Stimulated activated naive CD4-positive, alpha-beta T cell treated with Interleukin-2 at 50 U/mL for 16 hours (primary cell): ENCODE measurements around the gene PPM1F.
"Not testable (repeated sequence)": the region's sequence is repeated elsewhere in the genome, so short reads cannot be mapped to it uniquely, and the experiment has no call there.

Source experiments
- DNase-seq: peaks from one replicate; lab custom pipeline; 2025; lab: John Stamatoyannopoulos, UW

Gene PPM1F

DNA sequence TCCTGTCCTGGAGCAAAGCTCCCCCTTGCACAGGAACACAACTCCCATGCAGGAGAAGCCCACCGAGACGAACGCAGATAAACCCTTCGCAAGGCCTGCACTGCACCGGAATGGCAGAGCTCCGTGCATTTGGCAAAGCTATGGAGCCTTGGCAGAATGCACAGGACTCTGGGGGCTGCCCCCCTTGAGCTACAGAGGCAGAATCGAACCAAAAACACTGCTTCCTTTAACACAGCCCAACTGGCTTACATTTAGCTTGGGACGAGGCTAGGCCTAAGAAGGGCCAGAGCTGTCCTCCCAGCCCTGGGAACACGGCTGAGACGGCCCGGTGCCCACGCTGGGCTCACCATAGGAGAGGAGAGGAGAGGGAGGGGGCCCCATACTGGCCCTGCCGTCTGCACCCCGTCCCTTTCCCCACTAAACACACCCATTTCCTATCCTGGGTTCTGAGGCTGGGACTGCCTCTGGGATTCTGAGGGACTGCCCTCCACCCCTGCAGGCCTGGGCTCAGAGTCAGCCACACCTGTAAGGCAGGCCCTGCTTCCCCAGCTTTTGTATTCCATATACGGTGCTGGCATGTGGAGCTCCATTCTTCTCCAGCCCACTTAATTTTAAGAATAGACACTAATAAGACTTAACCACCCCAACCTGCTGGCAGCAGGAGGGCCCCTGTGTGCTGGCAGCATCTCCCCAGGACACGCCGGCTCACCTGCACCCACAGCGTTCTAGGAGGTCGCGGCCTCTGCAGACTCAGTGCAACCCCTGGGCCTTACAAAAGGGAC lies 32.9 kb downstream of the PPM1F start:
- DNase-seq = no peak

GRCh38 chr22:21918466-21919185 lies 34.0 kb downstream of the PPM1F start:
- no peak for DNase-seq

GRCh38 chr22:21917959-21918261 lies 34.7 kb downstream of the PPM1F start:
- DNase-seq = no peak

DNA sequence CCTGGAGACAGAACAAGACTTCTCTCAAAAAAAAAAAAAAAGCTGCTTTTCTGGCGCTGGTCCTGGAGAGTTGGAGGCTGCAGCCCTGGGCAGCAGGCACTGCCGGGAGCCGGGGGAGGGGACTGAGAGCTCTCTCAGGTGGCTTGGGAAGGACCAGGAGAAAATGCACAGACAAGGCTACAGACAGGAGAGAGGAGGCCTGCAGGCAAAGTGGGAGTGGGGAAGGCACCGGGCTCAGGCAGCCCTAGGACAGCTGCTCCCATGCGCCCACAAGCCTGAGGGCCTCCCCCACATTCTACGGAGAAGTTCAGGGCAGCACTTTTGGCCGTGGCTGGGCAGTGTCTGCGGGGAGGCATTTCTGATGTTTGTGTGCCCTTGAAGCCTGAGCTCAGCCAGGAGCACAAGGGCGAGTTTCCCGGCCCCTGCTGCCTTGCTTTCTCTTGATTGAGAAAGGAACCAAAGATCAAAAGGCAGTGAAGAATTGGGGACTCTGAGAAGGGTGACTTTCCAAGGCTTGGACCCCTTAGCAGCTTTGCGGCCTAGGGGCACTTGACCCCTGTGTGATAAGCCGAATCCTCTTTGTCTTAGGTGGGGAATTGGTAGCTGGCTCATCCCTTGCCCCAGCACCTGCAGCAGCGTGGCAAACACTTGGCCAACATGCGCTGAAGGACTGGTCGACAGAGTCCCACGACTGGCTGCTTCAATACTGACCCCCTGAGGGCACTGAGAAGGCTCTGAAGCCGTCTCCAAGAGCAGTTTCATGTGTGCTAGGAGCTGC lies 35.3 kb downstream of the PPM1F start:
- no peak for DNase-seq

DNA sequence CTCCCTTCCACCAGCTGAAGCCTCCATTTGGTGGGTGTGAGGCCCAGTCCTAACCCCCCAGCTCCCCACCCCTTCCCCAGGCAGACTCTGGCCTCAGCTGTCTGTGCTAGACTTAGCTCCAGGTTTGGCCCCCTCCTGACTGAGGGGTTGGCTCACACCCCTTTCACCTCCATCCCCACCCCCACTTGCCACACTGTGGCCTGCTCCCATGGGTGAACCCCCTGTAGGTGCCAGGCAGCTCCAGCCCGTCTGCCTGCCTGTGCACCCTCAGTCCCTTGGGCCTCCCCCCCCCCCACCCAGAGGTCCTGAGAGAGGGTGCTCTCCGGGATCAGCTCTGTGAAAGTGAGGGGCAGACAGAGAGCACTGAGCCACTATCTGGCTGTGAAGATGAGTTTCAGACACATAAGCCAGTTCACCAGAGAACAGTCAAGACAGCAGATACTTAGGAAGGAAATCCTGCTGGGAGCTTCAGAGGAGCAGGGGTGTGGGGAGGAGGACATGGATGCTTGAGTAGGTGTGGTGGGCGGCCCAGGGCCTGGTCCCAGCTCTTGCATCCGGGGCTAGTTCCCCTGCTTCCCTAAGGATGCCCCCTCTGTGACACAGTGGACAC lies 36.2 kb downstream of the PPM1F start:
- DNase-seq = no peak

- DNase-seq = no peak
Measured at GRCh38 chr22:21915624-21916308, 36.9 kb downstream of the PPM1F start.

DNA sequence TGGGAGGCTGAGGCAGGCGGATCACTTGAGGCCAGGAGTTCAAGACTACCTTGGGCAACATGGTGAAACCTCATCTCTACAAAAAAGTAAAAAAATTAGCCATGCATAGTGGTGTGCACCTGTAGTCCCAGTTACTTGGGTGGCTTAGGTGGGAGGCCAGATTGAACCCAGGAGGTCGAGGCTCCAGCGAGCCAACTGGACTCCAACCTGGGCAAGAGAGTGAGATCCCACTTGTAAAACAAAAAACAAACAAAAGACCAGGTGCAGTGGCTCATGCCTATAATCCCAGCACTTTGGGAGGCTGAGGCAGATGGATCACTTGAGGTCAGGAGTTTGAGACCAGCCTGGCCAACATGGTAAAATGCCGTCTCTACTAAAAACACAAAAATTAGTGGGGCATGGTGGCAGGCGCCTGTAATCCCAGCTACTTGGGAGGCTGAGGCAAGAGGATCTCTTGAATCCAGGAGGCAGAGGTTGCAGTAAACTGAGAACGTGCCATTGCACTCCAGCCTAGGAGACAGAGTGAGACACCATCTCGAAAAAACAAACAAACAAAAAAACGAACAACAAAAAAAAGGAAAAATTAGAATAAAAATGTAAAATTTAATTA lies 38.5 kb downstream of the PPM1F start:
- not testable (repeated sequence) for DNase-seq

DNA sequence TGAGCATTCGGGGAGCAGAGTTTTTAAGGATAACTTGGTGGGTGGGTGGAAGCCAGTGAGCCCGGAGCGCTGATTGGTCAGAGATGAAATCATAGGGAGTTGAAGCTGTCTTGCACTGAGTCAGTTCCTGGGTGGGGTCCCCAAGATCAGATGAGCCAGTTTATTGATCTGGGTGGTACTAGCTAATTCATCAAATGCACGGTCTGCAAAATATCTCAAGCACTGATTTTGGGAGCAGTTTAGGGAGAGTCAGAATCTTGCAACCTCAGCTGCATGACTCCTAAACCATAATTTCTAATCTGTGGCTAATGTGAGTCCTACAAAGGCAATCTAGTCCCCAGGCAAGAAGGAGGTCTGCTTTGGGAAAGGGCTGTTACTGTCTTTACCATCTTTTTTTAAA lies 42.3 kb downstream of the PPM1F start:
- DNase-seq = not testable (repeated sequence)

GRCh38 chr22:21909871-21910270 lies 42.8 kb downstream of the PPM1F start:
- no peak for DNase-seq

- DNase-seq = no peak
Measured at GRCh38 chr22:21907638-21908522, 44.8 kb downstream of the PPM1F start.

GRCh38 chr22:21905234-21905633 lies 47.4 kb downstream of the PPM1F start:
- DNase-seq = not testable (repeated sequence)

GRCh38 chr22:21904250-21904789 lies 48.3 kb downstream of the PPM1F start:
- no peak for DNase-seq

DNA sequence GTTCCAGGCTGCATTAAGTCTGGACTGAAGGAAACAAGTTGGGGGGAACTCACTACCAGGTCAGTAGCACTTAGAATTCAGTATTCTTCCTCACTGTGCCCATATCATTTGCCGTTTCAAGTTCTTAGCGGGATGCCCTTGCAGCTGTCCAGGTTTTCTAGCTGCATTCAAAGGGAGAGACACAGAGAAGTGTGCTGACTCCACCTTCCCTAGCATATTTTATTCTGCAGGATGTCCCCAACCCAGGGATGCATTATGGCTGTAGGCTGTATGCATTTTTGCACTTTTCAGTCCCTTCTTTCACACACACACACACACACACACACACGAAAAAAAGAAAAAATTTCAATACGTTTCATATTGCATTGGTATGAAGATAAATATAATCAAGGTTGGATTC lies 49.4 kb downstream of the PPM1F start:
- DNase-seq = no peak

DNA sequence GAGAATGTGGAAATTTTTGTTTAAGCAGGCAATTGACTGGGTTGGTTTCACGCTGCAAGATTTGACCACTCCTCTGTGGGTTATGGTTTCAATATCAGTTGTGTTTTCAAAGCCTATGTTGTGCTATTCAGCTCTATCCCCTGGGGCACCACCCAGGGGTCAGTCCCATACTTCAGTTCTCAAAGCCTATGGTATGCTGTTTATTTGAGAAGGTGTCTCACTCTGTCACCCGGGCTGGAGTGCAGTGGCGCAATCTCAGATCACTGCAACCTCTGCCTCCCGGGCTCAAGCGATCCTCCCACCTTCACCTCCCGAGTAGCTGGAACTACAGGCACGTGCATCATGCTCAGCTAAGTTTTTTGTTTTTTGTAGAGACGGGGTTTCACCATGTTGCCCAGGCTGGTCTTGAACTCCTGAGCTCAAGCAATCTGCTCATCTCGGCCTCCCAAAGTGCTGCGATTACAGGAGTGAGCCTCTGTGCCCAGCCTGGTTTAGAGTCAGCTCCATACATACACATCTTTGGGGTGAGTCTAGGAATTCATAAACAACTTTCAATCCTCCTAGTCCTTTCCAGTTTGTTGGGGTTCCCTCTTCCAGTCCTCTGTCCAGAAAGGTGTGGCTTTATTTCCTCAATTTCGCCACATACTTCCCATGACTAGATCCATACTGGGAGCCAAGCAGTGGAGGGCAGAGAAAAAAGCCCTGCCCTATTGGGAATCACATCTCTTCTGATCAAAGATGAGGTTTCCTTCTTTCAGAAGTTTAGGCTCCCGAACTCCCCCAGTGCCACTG lies 50.2 kb downstream of the PPM1F start:
- no peak for DNase-seq

GRCh38 chr22:21898354-21898896 lies 54.2 kb downstream of the PPM1F start:
- DNase-seq = no peak

DNA sequence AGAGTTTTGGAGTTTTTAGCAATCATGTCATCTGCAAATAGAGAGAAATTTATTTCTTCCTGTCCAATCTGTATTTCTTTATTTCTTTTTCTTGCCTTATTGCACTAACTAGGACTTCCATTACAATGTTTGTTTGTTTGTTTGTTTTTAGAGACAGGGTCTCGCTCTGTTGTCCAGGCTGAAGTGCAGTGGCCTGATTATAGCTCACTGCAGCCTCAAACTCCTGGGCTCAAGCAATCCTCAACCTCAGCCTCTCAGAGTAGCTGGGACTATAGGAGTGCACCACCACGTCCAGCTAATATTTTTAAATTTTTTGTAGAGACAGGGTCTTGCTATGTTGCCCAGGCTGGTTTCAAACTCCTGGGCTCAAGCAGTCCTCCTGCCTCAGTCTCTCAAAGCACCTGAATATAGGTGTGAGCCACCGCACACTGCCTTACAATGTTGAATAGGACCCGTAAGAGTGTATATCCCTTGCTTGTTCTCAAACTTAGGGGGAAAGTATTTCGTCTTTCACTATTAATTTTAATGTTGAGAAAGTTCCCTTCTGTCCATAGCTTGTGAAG lies 55.6 kb downstream of the PPM1F start:
- no peak for DNase-seq

DNA sequence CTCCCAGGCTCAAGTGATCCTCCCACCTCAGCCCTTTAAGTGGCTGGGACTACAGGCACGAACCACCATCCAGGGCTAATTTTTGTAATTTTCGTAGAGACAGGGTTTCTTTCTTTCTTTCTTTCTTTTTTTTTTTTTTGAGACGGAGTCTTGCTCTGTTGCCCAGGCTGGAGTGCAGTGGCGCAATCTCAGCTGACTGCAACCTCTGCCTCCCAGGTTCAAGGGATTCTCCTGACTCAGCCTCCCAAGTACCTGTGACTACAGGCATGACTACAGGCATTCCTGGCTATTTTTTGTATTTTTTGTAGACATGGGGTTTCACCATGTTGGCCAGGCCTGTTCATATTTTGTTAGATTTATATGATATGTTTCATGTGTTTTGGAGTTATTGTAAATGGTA lies 56.4 kb downstream of the PPM1F start:
- DNase-seq = not testable (repeated sequence)

GRCh38 chr22:21894799-21895198 lies 57.8 kb downstream of the PPM1F start:
- no peak for DNase-seq
